ENCODE measurements around the gene ZNF135.

ZNF135 gene

DNA sequence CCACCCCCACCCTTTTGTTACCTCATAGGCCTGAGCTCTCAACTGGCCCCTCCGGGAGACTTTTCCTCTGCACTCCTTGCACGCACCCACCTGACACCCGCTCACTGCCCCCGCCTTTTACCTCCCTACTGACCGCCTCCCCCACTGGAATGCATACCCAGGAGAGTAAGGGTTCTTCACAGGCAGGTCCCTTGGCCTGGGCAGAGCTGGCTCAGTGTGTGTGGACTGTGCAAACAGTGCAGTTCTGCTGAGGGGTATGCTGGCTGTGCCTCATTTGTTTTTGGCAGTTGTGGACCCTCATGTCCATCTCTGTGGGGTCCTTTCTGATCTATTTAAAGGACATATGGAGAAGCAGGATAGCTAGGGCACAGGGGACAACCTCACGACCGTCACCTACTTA, 34.0 kb downstream of the ZNF135 start:
- H3K4me2 ChIP-seq (ENCODE audit: insufficient read depth, low read length, poor library complexity, severe bottlenecking): no peak overlapping the region
- peaks cover 0 to 4% of the 10 kb centered on the region in 2 donors for H3K4me1 ChIP-seq (ENCODE audit: control insufficient read depth in 2 of 2, insufficient read depth in 1 of 2, low read depth in 1 of 2, low read length in 2 of 2)
- H3K27ac ChIP-seq (replicated peaks; ENCODE audit: low read length): no peak overlapping the region
- H2BK15ac ChIP-seq (ENCODE audit: low read length): no peak overlapping the region
- H2AK5ac ChIP-seq (ENCODE audit: low read depth, low read length): no peak overlapping the region
- H3K79me1 ChIP-seq (ENCODE audit: low read depth, low read length): peaks cover 35% of the 10 kb centered on the region
- no peak overlapping the region for H2BK12ac ChIP-seq (ENCODE audit: low read length)
- H3K36me3 ChIP-seq (replicated peaks in 1 of 2; ENCODE audit: control insufficient read depth in 2 of 2, insufficient read depth in 2 of 2, low read length in 2 of 2): peaks cover 29 to 83% of the 10 kb centered on the region in 2 donors
- no peaks in the 10 kb centered on the region for H3K27me3 ChIP-seq (ENCODE audit: control insufficient read depth in 3 of 3, insufficient read depth in 3 of 3, low read depth in 1 of 3, low read length in 3 of 3)
- WGBS, 2 donors (ENCODE audit: extremely low coverage in 2 of 2, insufficient read length in 2 of 2, insufficient replicate concordance in 1 of 2): no CpG with 5 or more reads among the region's 7 CpGs
- no peak overlapping the region for H2BK120ac ChIP-seq (ENCODE audit: low read depth, low read length)
- H3K9me3 ChIP-seq (replicated peaks in 1 of 2; ENCODE audit: control insufficient read depth in 2 of 2, insufficient read depth in 1 of 2, low read depth in 1 of 2, low read length in 2 of 2): peaks cover 16 to 85% of the 10 kb centered on the region in 2 donors
- H3K4ac ChIP-seq (ENCODE audit: low read length): no peak overlapping the region
- H3K14ac ChIP-seq (ENCODE audit: low read length): no peak overlapping the region
- no peak overlapping the region for H3K18ac ChIP-seq (ENCODE audit: low read length)
- no peak overlapping the region for H3K23ac ChIP-seq (ENCODE audit: low read depth, low read length, poor library complexity)
- no peak for DNase-seq (ENCODE audit: low spot score)
- no peak overlapping the region for H2BK5ac ChIP-seq (ENCODE audit: low read length)
- H2AFZ ChIP-seq (ENCODE audit: low read length): no peak overlapping the region
- H3K4me3 ChIP-seq (ENCODE audit: low read length in 2 of 2): no peak overlapping the region
- H3K9ac ChIP-seq (ENCODE audit: low read depth, low read length, poor library complexity): no peak overlapping the region
- H4K8ac ChIP-seq (ENCODE audit: low read depth, low read length): peak overlapping the region; percentile 65
- no peak overlapping the region for H4K91ac ChIP-seq (ENCODE audit: low read depth, low read length, poor library complexity)

DNA sequence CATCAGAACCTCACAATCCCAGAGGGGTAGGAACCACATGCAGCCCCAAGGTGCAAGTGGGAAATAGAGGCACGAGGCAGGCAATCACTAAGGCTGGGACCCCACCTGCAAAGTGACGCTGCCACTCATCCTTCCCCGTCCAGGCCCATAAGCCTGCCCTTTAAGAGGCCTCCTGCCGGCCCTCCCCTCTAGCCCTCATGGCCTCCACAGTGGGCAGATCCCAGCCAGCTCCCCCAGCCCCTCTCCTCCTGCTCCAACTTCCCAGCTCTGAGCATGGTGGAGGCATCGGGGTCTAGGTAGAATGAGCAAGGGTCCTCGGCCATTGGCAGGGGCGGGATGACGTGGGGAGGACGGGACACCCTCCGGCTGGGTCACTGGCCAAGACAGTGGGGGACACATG, 36.2 kb downstream of the ZNF135 start:
- Histone ChIP-seq H3K9me3 (replicated peaks in 1 of 2; ENCODE audit: control insufficient read depth in 2 of 2, insufficient read depth in 1 of 2, low read depth in 1 of 2, low read length in 2 of 2) (peaks cover 17 to 81% of the 10 kb centered on the region in 2 donors), H2BK15ac (ENCODE audit: low read length) (no peak overlapping the region), H2BK12ac (ENCODE audit: low read length) (peak overlapping the region; percentile 73), H3K36me3 (replicated peaks in 1 of 2; ENCODE audit: control insufficient read depth in 2 of 2, insufficient read depth in 2 of 2, low read length in 2 of 2) (peaks cover 16 to 64% of the 10 kb centered on the region in 2 donors), H3K14ac (ENCODE audit: low read length) (no peak overlapping the region), H3K4ac (ENCODE audit: low read length) (no peak overlapping the region), H3K23ac (ENCODE audit: low read depth, low read length, poor library complexity) (no peak overlapping the region), H4K91ac (ENCODE audit: low read depth, low read length, poor library complexity) (no peak overlapping the region), H2AK5ac (ENCODE audit: low read depth, low read length) (no peak overlapping the region), H3K4me3 (ENCODE audit: low read length in 2 of 2) (no peak overlapping the region), H4K8ac (ENCODE audit: low read depth, low read length) (no peak overlapping the region), H2BK120ac (ENCODE audit: low read depth, low read length) (no peak overlapping the region), H3K4me1 (ENCODE audit: control insufficient read depth in 2 of 2, insufficient read depth in 1 of 2, low read depth in 1 of 2, low read length in 2 of 2) (peaks cover 4 to 8% of the 10 kb centered on the region in 2 donors), H3K27me3 (ENCODE audit: control insufficient read depth in 3 of 3, insufficient read depth in 3 of 3, low read depth in 1 of 3, low read length in 3 of 3) (no peaks in the 10 kb centered on the region), H3K9ac (ENCODE audit: low read depth, low read length, poor library complexity) (no peak overlapping the region), H3K4me2 (ENCODE audit: insufficient read depth, low read length, poor library complexity, severe bottlenecking) (no peak overlapping the region), H2BK5ac (ENCODE audit: low read length) (peak overlapping the region; percentile 85), H3K27ac (replicated peaks; ENCODE audit: low read length) (no peak overlapping the region), H3K79me1 (ENCODE audit: low read depth, low read length) (peaks cover 31% of the 10 kb centered on the region), H3K18ac (ENCODE audit: low read length) (no peak overlapping the region), H2AFZ (ENCODE audit: low read length) (no peak overlapping the region)
- no peak for DNase-seq (ENCODE audit: low spot score)
- no CpG with 5 or more reads among the region's 10 CpGs for WGBS, 2 donors (ENCODE audit: extremely low coverage in 2 of 2, insufficient read length in 2 of 2, insufficient replicate concordance in 1 of 2)

DNA sequence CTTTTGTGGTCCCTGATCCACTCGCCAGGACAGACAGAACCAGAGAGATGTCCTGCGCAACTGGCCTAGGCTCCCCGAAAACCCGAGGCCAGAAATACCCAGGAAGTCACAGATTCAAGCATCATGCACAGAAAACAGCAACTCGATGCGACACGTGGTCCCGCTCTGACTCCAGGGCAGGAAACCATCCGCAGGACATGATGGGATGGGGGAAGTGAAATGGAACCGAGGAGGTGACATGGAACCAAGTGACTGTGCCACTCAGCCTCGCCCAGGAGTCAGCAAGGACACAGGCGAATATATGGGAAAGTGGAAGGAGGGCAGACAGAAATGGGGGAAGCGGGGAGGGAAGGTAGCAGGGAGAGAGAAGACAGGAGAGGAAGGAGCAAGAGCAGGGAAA, 37.8 kb downstream of the ZNF135 start:
- no peak overlapping the region for H2AFZ ChIP-seq (ENCODE audit: low read length)
- H3K4me2 ChIP-seq (ENCODE audit: insufficient read depth, low read length, poor library complexity, severe bottlenecking): no peak overlapping the region
- H3K4me1 ChIP-seq (ENCODE audit: control insufficient read depth in 2 of 2, insufficient read depth in 1 of 2, low read depth in 1 of 2, low read length in 2 of 2): peaks cover 4 to 8% of the 10 kb centered on the region in 2 donors
- no peak overlapping the region for H4K91ac ChIP-seq (ENCODE audit: low read depth, low read length, poor library complexity)
- H2BK15ac ChIP-seq (ENCODE audit: low read length): no peak overlapping the region
- H3K79me1 ChIP-seq (ENCODE audit: low read depth, low read length): peaks cover 31% of the 10 kb centered on the region
- H2BK12ac ChIP-seq (ENCODE audit: low read length): no peak overlapping the region
- H2AK5ac ChIP-seq (ENCODE audit: low read depth, low read length): peak overlapping the region; percentile 98
- H2BK120ac ChIP-seq (ENCODE audit: low read depth, low read length): no peak overlapping the region
- peak overlapping the region; percentile 7 to 88 for H3K4me3 ChIP-seq (ENCODE audit: low read length in 2 of 2)
- H3K23ac ChIP-seq (ENCODE audit: low read depth, low read length, poor library complexity): no peak overlapping the region
- H3K18ac ChIP-seq (ENCODE audit: low read length): peak overlapping the region; percentile 84
- H2BK5ac ChIP-seq (ENCODE audit: low read length): no peak overlapping the region
- H3K36me3 ChIP-seq (replicated peaks in 1 of 2; ENCODE audit: control insufficient read depth in 2 of 2, insufficient read depth in 2 of 2, low read length in 2 of 2): peaks cover 15 to 49% of the 10 kb centered on the region in 2 donors
- no CpG with 5 or more reads among the region's 13 CpGs for WGBS, 2 donors (ENCODE audit: extremely low coverage in 2 of 2, insufficient read length in 2 of 2, insufficient replicate concordance in 1 of 2)
- no peak overlapping the region for H3K14ac ChIP-seq (ENCODE audit: low read length)
- H3K9me3 ChIP-seq (replicated peaks in 1 of 2; ENCODE audit: control insufficient read depth in 2 of 2, insufficient read depth in 1 of 2, low read depth in 1 of 2, low read length in 2 of 2): peaks cover 19 to 71% of the 10 kb centered on the region in 2 donors
- peak overlapping the region; percentile 78 for H3K9ac ChIP-seq (ENCODE audit: low read depth, low read length, poor library complexity)
- no peaks in the 10 kb centered on the region for H3K27me3 ChIP-seq (ENCODE audit: control insufficient read depth in 3 of 3, insufficient read depth in 3 of 3, low read depth in 1 of 3, low read length in 3 of 3)
- H3K27ac ChIP-seq (replicated peaks; ENCODE audit: low read length): no peak overlapping the region
- H3K4ac ChIP-seq (ENCODE audit: low read length): no peak overlapping the region
- no peak overlapping the region for H4K8ac ChIP-seq (ENCODE audit: low read depth, low read length)
- no peak for DNase-seq (ENCODE audit: low spot score)

DNA sequence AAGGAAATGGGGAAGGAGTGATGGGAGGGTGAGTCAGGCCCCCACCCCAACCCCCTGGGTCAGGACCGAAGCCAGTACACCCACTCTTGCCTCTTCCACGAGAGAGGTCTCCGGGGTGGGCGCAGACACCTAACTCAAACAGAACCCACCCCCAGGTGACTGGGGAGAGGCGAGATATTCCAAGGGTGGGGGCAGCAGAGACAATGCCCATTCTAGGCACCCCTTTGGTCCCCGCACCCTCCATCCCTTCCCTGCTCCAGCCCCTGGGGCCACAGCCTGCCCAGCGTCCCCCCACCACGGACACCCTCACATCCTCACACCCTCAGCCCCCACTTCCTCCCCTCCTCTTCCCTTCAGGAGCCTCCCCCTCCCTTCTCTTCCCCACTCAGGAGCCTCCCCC, 38.3 kb downstream of the ZNF135 start:
- Histone ChIP-seq H2AK5ac (ENCODE audit: low read depth, low read length) (peak overlapping the region; percentile 98), H3K9me3 (replicated peaks in 1 of 2; ENCODE audit: control insufficient read depth in 2 of 2, insufficient read depth in 1 of 2, low read depth in 1 of 2, low read length in 2 of 2) (peaks cover 19 to 69% of the 10 kb centered on the region in 2 donors), H3K27me3 (ENCODE audit: control insufficient read depth in 3 of 3, insufficient read depth in 3 of 3, low read depth in 1 of 3, low read length in 3 of 3) (no peaks in the 10 kb centered on the region), H2BK15ac (ENCODE audit: low read length) (peak overlapping the region; percentile 75), H3K79me1 (ENCODE audit: low read depth, low read length) (peaks cover 31% of the 10 kb centered on the region), H2BK5ac (ENCODE audit: low read length) (peak overlapping the region; percentile 91), H2AFZ (ENCODE audit: low read length) (no peak overlapping the region), H3K27ac (replicated peaks; ENCODE audit: low read length) (no peak overlapping the region), H3K18ac (ENCODE audit: low read length) (peak overlapping the region; percentile 84), H3K9ac (ENCODE audit: low read depth, low read length, poor library complexity) (peak overlapping the region; percentile 88), H4K8ac (ENCODE audit: low read depth, low read length) (no peak overlapping the region), H2BK120ac (ENCODE audit: low read depth, low read length) (no peak overlapping the region), H3K36me3 (replicated peaks in 1 of 2; ENCODE audit: control insufficient read depth in 2 of 2, insufficient read depth in 2 of 2, low read length in 2 of 2) (peaks cover 15 to 46% of the 10 kb centered on the region in 2 donors), H3K4me2 (ENCODE audit: insufficient read depth, low read length, poor library complexity, severe bottlenecking) (peak overlapping the region; percentile 66), H2BK12ac (ENCODE audit: low read length) (no peak overlapping the region), H3K4ac (ENCODE audit: low read length) (peak overlapping the region; percentile 76), H4K91ac (ENCODE audit: low read depth, low read length, poor library complexity) (no peak overlapping the region), H3K4me3 (ENCODE audit: low read length in 2 of 2) (peak overlapping the region; percentile 77 to 88), H3K23ac (ENCODE audit: low read depth, low read length, poor library complexity) (peak overlapping the region; percentile 43), H3K14ac (ENCODE audit: low read length) (peak overlapping the region; percentile 38), H3K4me1 (ENCODE audit: control insufficient read depth in 2 of 2, insufficient read depth in 1 of 2, low read depth in 1 of 2, low read length in 2 of 2) (peaks cover 4 to 8% of the 10 kb centered on the region in 2 donors)
- DNase-seq (ENCODE audit: low spot score): no peak
- no CpG with 5 or more reads among the region's 8 CpGs for WGBS, 2 donors (ENCODE audit: extremely low coverage in 2 of 2, insufficient read length in 2 of 2, insufficient replicate concordance in 1 of 2)
